ENCODE results near the gene VIPR2. TPM values are rescaled to one million over a fixed set of nuclear protein-coding genes. Genes with fewer than 3 reads are reported as not detected.
"Not testable (repeated sequence)": the region's sequence is repeated elsewhere in the genome, so short reads cannot be mapped to it uniquely, and the experiment has no call there.

Gene VIPR2
- total and polyA plus RNA-seq, 4 donors: 6.0 to 11.3 (median 8.4) TPM

- not testable (repeated sequence) for H3K27ac ChIP-seq (ENCODE audit: low read depth, low read length); H3K36me3 ChIP-seq (ENCODE audit: control insufficient read depth, insufficient read depth, low read length); H3K27me3 ChIP-seq (ENCODE audit: control insufficient read depth, insufficient read depth, low read length); H3K4me1 ChIP-seq (ENCODE audit: control insufficient read depth, insufficient read depth, low read length); DNase-seq (ENCODE audit: low read depth in 4 of 6, low spot score in 6 of 6); H3K9me3 ChIP-seq (ENCODE audit: control insufficient read depth, insufficient read depth, low read length); H3K4me3 ChIP-seq (ENCODE audit: low read depth, low read length)
- WGBS (ENCODE audit: insufficient coverage): 92% methylated on average over 4 of the region's 6 CpGs
Measured at GRCh38 chr7:159175100-159175499, 30.4 kb upstream of the VIPR2 start.

GRCh38 chr7:159172400-159172799 is 27.7 kb upstream of the VIPR2 start:
- 95% methylated on average over 8 of the region's 9 CpGs for WGBS (ENCODE audit: insufficient coverage)
- H3K27me3 ChIP-seq (ENCODE audit: control insufficient read depth, insufficient read depth, low read length): no peaks in the 10 kb centered on the region
- no peaks in the 10 kb centered on the region for H3K4me1 ChIP-seq (ENCODE audit: control insufficient read depth, insufficient read depth, low read length)
- no peaks in the 10 kb centered on the region for H3K9me3 ChIP-seq (ENCODE audit: control insufficient read depth, insufficient read depth, low read length)
- no peak overlapping the region for H3K4me3 ChIP-seq (ENCODE audit: low read depth, low read length)
- H3K36me3 ChIP-seq (ENCODE audit: control insufficient read depth, insufficient read depth, low read length): no peaks in the 10 kb centered on the region
- DNase-seq (ENCODE audit: low read depth in 4 of 6, low spot score in 6 of 6): no peak
- H3K27ac ChIP-seq (ENCODE audit: low read depth, low read length): no peak overlapping the region

- H3K9me3 ChIP-seq (ENCODE audit: control insufficient read depth, insufficient read depth, low read length): no peaks in the 10 kb centered on the region
- no peaks in the 10 kb centered on the region for H3K27me3 ChIP-seq (ENCODE audit: control insufficient read depth, insufficient read depth, low read length)
- no peak overlapping the region for H3K27ac ChIP-seq (ENCODE audit: low read depth, low read length)
- 94% methylated on average over 17 of the region's 17 CpGs for WGBS (ENCODE audit: insufficient coverage)
- no peaks in the 10 kb centered on the region for H3K4me1 ChIP-seq (ENCODE audit: control insufficient read depth, insufficient read depth, low read length)
- H3K4me3 ChIP-seq (ENCODE audit: low read depth, low read length): no peak overlapping the region
- DNase-seq (ENCODE audit: low read depth in 4 of 6, low spot score in 6 of 6): no peak
- H3K36me3 ChIP-seq (ENCODE audit: control insufficient read depth, insufficient read depth, low read length): no peaks in the 10 kb centered on the region
Measured at GRCh38 chr7:159169391-159169790, 24.7 kb upstream of the VIPR2 start.

- no peak overlapping the region for H3K27ac ChIP-seq (ENCODE audit: low read depth, low read length)
- no peak overlapping the region for H3K4me3 ChIP-seq (ENCODE audit: low read depth, low read length)
- no peaks in the 10 kb centered on the region for H3K27me3 ChIP-seq (ENCODE audit: control insufficient read depth, insufficient read depth, low read length)
- no peaks in the 10 kb centered on the region for H3K9me3 ChIP-seq (ENCODE audit: control insufficient read depth, insufficient read depth, low read length)
- no peaks in the 10 kb centered on the region for H3K4me1 ChIP-seq (ENCODE audit: control insufficient read depth, insufficient read depth, low read length)
- no peaks in the 10 kb centered on the region for H3K36me3 ChIP-seq (ENCODE audit: control insufficient read depth, insufficient read depth, low read length)
- DNase-seq (ENCODE audit: low read depth in 4 of 6, low spot score in 6 of 6): no peak
- 86% methylated on average over 15 of the region's 15 CpGs for WGBS (ENCODE audit: insufficient coverage)
Measured at GRCh38 chr7:159167139-159167538, 22.5 kb upstream of the VIPR2 start.

GRCh38 chr7:159166530-159166929 is 21.9 kb upstream of the VIPR2 start:
- Histone ChIP-seq H3K27me3 (ENCODE audit: control insufficient read depth, insufficient read depth, low read length) (no peaks in the 10 kb centered on the region), H3K4me3 (ENCODE audit: low read depth, low read length) (no peak overlapping the region), H3K36me3 (ENCODE audit: control insufficient read depth, insufficient read depth, low read length) (no peaks in the 10 kb centered on the region), H3K27ac (ENCODE audit: low read depth, low read length) (no peak overlapping the region), H3K4me1 (ENCODE audit: control insufficient read depth, insufficient read depth, low read length) (no peaks in the 10 kb centered on the region), H3K9me3 (ENCODE audit: control insufficient read depth, insufficient read depth, low read length) (no peaks in the 10 kb centered on the region)
- no peak for DNase-seq (ENCODE audit: low read depth in 4 of 6, low spot score in 6 of 6)
- WGBS (ENCODE audit: insufficient coverage): 62% methylated on average over 3 of the region's 3 CpGs

GRCh38 chr7:159165352-159165751 is 20.7 kb upstream of the VIPR2 start:
- no peaks in the 10 kb centered on the region for H3K4me1 ChIP-seq (ENCODE audit: control insufficient read depth, insufficient read depth, low read length)

GRCh38 chr7:159163703-159164301 is 19.1 kb upstream of the VIPR2 start:
- no CpG with 5 or more reads among the region's 11 CpGs for WGBS (ENCODE audit: insufficient coverage)

More at GRCh38 chr7:159165352-159165751, 20.7 kb upstream of the VIPR2 start:
- Histone ChIP-seq H3K9me3 (ENCODE audit: control insufficient read depth, insufficient read depth, low read length) (no peaks in the 10 kb centered on the region), H3K27ac (ENCODE audit: low read depth, low read length) (no peak overlapping the region), H3K27me3 (ENCODE audit: control insufficient read depth, insufficient read depth, low read length) (no peaks in the 10 kb centered on the region), H3K4me3 (ENCODE audit: low read depth, low read length) (no peak overlapping the region), H3K36me3 (ENCODE audit: control insufficient read depth, insufficient read depth, low read length) (no peaks in the 10 kb centered on the region)
- no peak for DNase-seq (ENCODE audit: low read depth in 4 of 6, low spot score in 6 of 6)
- WGBS (ENCODE audit: insufficient coverage): 96% methylated on average over 4 of the region's 6 CpGs

GRCh38 chr7:159162050-159162626 is 17.5 kb upstream of the VIPR2 start:
- H3K4me3 ChIP-seq (ENCODE audit: low read depth, low read length); DNase-seq (ENCODE audit: low read depth in 4 of 6, low spot score in 6 of 6); H3K36me3 ChIP-seq (ENCODE audit: control insufficient read depth, insufficient read depth, low read length); H3K9me3 ChIP-seq (ENCODE audit: control insufficient read depth, insufficient read depth, low read length); H3K4me1 ChIP-seq (ENCODE audit: control insufficient read depth, insufficient read depth, low read length); H3K27ac ChIP-seq (ENCODE audit: low read depth, low read length); H3K27me3 ChIP-seq (ENCODE audit: control insufficient read depth, insufficient read depth, low read length): not testable (repeated sequence)
- WGBS (ENCODE audit: insufficient coverage): no CpG with 5 or more reads among the region's 21 CpGs

More at GRCh38 chr7:159163703-159164301, 19.1 kb upstream of the VIPR2 start:
- not testable (repeated sequence) for DNase-seq (ENCODE audit: low read depth in 4 of 6, low spot score in 6 of 6); H3K27ac ChIP-seq (ENCODE audit: low read depth, low read length); H3K36me3 ChIP-seq (ENCODE audit: control insufficient read depth, insufficient read depth, low read length); H3K27me3 ChIP-seq (ENCODE audit: control insufficient read depth, insufficient read depth, low read length); H3K9me3 ChIP-seq (ENCODE audit: control insufficient read depth, insufficient read depth, low read length); H3K4me3 ChIP-seq (ENCODE audit: low read depth, low read length); H3K4me1 ChIP-seq (ENCODE audit: control insufficient read depth, insufficient read depth, low read length)

GRCh38 chr7:159160450-159160849 is 15.8 kb upstream of the VIPR2 start:
- no peak for DNase-seq (ENCODE audit: low read depth in 4 of 6, low spot score in 6 of 6)
- Histone ChIP-seq H3K4me1 (ENCODE audit: control insufficient read depth, insufficient read depth, low read length) (no peaks in the 10 kb centered on the region), H3K4me3 (ENCODE audit: low read depth, low read length) (no peak overlapping the region), H3K27me3 (ENCODE audit: control insufficient read depth, insufficient read depth, low read length) (no peaks in the 10 kb centered on the region), H3K9me3 (ENCODE audit: control insufficient read depth, insufficient read depth, low read length) (no peaks in the 10 kb centered on the region), H3K36me3 (ENCODE audit: control insufficient read depth, insufficient read depth, low read length) (no peaks in the 10 kb centered on the region), H3K27ac (ENCODE audit: low read depth, low read length) (no peak overlapping the region)
- WGBS (ENCODE audit: insufficient coverage): 98% methylated on average over 5 of the region's 7 CpGs

GRCh38 chr7:159159731-159160130 is 15.1 kb upstream of the VIPR2 start:
- no peak for DNase-seq (ENCODE audit: low read depth in 4 of 6, low spot score in 6 of 6)
- H3K27me3 ChIP-seq (ENCODE audit: control insufficient read depth, insufficient read depth, low read length): no peaks in the 10 kb centered on the region
- WGBS (ENCODE audit: insufficient coverage): 88% methylated on average over 5 of the region's 6 CpGs
- no peaks in the 10 kb centered on the region for H3K9me3 ChIP-seq (ENCODE audit: control insufficient read depth, insufficient read depth, low read length)
- H3K4me1 ChIP-seq (ENCODE audit: control insufficient read depth, insufficient read depth, low read length): no peaks in the 10 kb centered on the region
- H3K4me3 ChIP-seq (ENCODE audit: low read depth, low read length): no peak overlapping the region
- no peaks in the 10 kb centered on the region for H3K36me3 ChIP-seq (ENCODE audit: control insufficient read depth, insufficient read depth, low read length)
- H3K27ac ChIP-seq (ENCODE audit: low read depth, low read length): no peak overlapping the region
